Activated naive CD4-positive, alpha-beta T cell treated with anti-CD3 and anti-CD28 coated beads, Interleukin-2, amount 50 U/mL, for 72 hours (primary cell): ENCODE data around the gene KRT79. TPM values are rescaled to one million over a fixed set of nuclear protein-coding genes. Genes with fewer than 3 reads are reported as not detected.

Experiments used
- ATAC-seq, 2 donors: fragments of 150-1000 bp; cut with Tn5 transposase; 2 replicates each; pipeline ENCODE4 v1.10.0; 2021; ENCODE audit warnings: mild to moderate bottlenecking in 2 of 2, moderate library complexity in 2 of 2
- DNase-seq, 2 donors: peaks; one replicate each; pipeline ENCODE4 v3.0.0; 2021 to 2022; ENCODE audit warnings: low spot score in 2 of 2
- H3K27ac Mint-ChIP-seq, 2 donors: one replicate each; pipeline ENCODE4 v1.8.0; 2022; ENCODE audit warnings: mild to moderate bottlenecking in 2 of 2, mixed read lengths in 2 of 2
- H3K36me3 Mint-ChIP-seq, 2 donors: one replicate each; pipeline ENCODE4 v1.8.0; 2022; ENCODE audit warnings: mixed read lengths in 2 of 2
- H3K9me3 Mint-ChIP-seq, 2 donors: one replicate each; pipeline ENCODE4 v1.8.0; 2022; ENCODE audit warnings: mixed read lengths in 2 of 2
- total RNA-seq, 2 donors: library from RNA; stranded (reverse); gene quantifications; one replicate each; pipeline ENCODE4 v1.2.3, GENCODE V29; 2022

The KRT79 gene
- total RNA-seq, 2 donors from 2014 or later = 0.12 to 0.25 TPM

DNA sequence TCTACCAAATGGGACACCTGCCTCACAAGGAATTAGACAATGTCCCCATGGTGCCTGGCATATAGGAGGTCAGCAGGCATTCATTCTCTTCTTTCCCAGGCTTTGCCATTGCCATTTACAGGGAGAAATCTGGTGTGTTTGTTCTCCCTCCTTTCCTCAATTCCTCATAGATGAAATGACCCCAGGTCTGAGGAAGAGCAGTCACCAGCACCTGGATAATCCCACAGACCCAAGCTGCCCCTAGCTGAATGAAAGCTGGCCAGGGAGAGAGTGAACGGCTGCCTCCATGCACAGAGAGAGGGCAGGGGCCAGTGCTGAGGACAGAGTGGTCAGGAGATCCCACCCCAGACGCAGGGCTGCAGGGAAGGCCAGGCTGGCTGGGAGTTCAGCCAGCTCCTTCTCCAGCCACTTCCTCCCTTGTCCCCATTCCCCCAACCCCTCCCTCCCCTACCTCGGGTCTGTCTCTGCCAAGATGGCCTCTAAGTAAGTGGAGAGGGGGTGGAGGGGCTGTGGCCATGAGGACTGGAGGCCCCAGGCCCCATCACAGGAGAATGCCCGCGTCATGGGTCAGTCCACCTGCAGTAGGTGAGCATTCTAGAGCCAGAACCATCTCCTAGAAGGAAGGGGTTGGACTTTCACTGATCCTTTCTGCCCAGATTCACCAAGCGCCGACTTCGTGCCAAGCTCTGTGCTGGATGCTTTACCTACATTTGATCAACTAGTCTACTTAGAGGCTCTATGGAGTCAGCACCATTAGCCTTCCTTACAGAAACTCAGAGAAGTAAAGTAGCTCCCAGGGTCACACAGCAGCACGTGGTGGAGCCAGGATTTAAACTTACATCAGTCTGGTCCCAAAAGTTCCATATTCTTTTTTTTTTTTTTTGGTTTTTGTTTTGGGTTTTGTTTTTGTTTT lies 18.2 kb downstream of the KRT79 start:
- ATAC-seq (no peak), DNase-seq (no peak)
- Mint-ChIP-seq H3K36me3 (no peaks in the 10 kb centered on the region), H3K27ac (no peak overlapping the region), H3K9me3 (no peaks in the 10 kb centered on the region)

DNA sequence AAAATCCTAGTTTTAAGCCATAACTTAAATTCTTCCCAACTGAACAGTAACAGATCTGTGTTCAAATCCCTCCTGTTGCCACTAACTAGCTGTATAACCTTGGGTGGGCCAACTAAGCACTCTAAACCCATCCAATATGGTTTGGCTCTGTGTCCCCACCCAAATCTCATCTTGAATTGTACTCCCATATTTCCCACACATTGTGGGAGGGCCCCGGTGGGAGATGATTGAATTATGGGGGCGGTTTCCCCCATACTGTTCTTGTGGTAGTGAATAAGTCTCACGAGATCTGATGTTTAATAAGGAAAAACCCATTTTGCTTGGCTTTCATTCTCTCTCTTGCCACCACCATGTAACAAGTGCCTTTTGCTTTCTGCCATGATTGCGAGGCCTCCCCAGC lies 18.9 kb downstream of the KRT79 start:
- Mint-ChIP-seq H3K36me3 (no peaks in the 10 kb centered on the region), H3K9me3 (no peaks in the 10 kb centered on the region)

DNA sequence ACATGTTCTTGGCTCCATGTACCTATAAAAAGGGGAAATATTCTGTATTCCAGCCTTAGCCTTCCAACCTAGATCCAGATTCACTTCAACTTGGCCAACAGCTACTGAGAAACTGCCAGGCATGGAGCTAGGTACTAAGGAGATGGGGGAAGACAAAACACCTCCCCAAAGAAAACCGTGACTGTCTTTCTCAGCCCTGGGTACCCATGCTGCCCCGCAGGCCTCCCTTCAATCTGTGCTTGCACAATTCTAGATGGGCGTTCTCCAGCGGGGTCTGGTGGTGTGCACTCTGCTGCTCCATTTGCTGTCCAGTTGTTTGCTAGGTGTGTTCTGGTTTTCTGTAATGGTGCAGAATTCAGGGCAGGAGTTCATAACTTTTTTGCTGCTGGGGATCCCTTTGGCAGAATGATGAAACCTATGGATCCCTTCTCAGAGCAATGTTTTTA lies 19.4 kb downstream of the KRT79 start:
- ATAC-seq (no peak), DNase-seq (no peak)
- no peaks in the 10 kb centered on the region for H3K9me3 Mint-ChIP-seq
- no peaks in the 10 kb centered on the region for H3K36me3 Mint-ChIP-seq
- H3K27ac Mint-ChIP-seq = peak overlapping the region in 1 of 2 donors; percentile 5

More for the DNA sequence above, 18.9 kb downstream of the KRT79 start:
- ATAC-seq (no peak), DNase-seq (no peak)
- H3K27ac Mint-ChIP-seq = no peak overlapping the region

GRCh38 chr12:52813885-52814709 lies 20.0 kb downstream of the KRT79 start, which contains the start of gene KRT4:
Gene KRT4 (minus strand): TSS chr12:52814116. CDS start chr12:52814058, 58 bp downstream.
- H3K9me3 Mint-ChIP-seq = no peaks in the 10 kb centered on the region
- H3K36me3 Mint-ChIP-seq = no peaks in the 10 kb centered on the region
- ATAC-seq (no peak), DNase-seq (no peak)
- H3K27ac Mint-ChIP-seq = peak within 1 kb of the TSS in 1 of 2 donors; percentile 5

- no peak for DNase-seq
- H3K36me3 Mint-ChIP-seq = no peaks in the 10 kb centered on the region
- H3K27ac Mint-ChIP-seq = no peak overlapping the region
- H3K9me3 Mint-ChIP-seq = no peaks in the 10 kb centered on the region
- ATAC-seq = no peak
These were observed 20.8 kb downstream of the KRT79 start for GRCh38 chr12:52813203-52813819.

- DNase-seq = no peak
- no peak for ATAC-seq
- no peak overlapping the region for H3K27ac Mint-ChIP-seq
- no peaks in the 10 kb centered on the region for H3K36me3 Mint-ChIP-seq
- H3K9me3 Mint-ChIP-seq = no peaks in the 10 kb centered on the region
These were observed 21.4 kb downstream of the KRT79 start for GRCh38 chr12:52812749-52813148.

- no peak overlapping the region for H3K27ac Mint-ChIP-seq
- ATAC-seq = no peak
These were observed 22.1 kb downstream of the KRT79 start for GRCh38 chr12:52812073-52812400.

DNA sequence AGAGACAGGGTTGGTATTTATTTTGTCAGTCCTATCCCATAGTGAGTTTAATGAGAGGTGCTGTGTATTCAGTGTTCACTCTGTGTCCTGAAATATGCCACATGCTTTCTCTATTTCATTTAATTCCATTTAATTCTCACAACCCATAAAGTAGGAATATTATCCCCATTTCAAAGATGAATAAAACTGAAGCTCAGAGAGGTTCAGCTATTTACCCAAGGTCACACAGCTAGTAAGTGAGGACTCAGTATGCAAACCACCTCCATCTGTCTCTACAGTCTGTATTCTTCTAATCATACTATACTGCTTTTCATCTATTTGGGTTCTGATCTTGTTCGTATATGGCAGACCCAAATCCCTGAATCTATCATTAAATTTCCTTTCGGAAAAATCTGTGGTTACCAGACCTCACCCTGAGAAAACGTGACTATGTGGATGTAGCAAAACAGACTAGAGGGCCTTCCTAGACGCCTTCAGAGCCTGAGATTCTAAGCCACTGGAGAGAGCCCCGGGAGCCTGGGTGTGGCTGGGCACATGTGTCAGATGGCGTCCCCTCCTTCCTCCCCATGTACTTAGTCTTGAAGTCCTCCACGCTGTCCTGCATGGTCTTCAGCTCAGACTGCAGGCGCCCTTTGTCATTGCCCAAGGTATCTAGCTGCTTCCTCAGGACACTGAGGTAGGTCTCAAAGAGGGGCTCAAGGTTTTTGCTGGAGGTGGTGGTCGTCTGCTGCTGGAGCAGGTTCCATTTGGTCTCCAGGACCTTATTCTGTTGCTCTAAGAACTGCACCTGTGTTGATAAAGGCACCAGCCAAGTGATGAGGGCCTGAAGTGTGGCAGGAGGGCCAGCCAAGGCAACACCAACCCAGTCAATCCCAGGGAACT lies 22.7 kb downstream of the KRT79 start:
- Mint-ChIP-seq H3K27ac (no peak overlapping the region), H3K36me3 (no peaks in the 10 kb centered on the region), H3K9me3 (no peaks in the 10 kb centered on the region)
- DNase-seq = no peak
- ATAC-seq = no peak

More at GRCh38 chr12:52812073-52812400, 22.1 kb downstream of the KRT79 start:
- Mint-ChIP-seq H3K36me3 (no peaks in the 10 kb centered on the region), H3K9me3 (no peaks in the 10 kb centered on the region)
- DNase-seq = no peak

DNA sequence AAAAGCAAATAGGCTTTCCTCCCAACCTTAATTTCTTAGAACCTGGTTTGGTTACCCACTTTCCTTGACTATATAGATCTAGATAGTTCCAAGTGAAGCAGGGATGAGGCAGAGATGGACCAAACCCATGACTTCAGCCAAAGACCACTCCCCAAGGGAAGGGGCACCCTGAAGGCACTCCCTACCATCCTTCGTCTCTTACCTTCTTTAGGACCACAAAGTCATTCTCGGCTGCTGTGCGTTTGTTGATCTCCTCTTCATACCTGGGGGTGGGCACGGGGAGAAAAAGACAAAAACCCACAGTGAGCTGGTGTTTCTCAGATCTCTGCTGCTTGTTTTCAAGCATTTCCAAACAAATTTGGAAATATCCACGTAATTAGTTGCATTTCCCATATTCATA lies 23.6 kb downstream of the KRT79 start:
- DNase-seq = no peak
- Mint-ChIP-seq H3K36me3 (no peaks in the 10 kb centered on the region), H3K9me3 (no peaks in the 10 kb centered on the region), H3K27ac (no peak overlapping the region)
- ATAC-seq = no peak

DNA sequence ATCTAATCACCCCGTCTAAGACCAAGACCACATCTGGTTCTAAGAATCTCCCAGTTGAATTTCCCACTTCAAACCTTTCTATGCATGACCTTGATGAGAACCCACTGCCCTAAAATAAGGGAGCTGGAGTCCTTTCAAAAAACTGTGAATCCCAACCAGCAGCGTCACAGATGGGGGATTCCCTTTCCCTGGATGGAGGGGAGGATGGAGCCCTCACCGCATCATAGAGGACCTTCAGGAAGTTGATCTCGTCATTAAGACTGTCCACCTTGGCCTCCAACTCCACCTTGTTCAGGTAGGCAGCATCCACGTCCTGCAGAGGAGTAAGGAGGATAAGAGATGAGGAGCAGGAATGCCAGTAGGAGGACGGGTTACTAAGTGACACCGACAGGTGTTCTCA lies 24.9 kb downstream of the KRT79 start:
- DNase-seq (no peak), ATAC-seq (no peak)
- Mint-ChIP-seq H3K27ac (no peak overlapping the region), H3K9me3 (no peaks in the 10 kb centered on the region), H3K36me3 (no peaks in the 10 kb centered on the region)

- Mint-ChIP-seq H3K27ac (no peak overlapping the region), H3K36me3 (no peaks in the 10 kb centered on the region), H3K9me3 (no peaks in the 10 kb centered on the region)
- ATAC-seq = no peak
- no peak for DNase-seq
These were observed 25.4 kb downstream of the KRT79 start for GRCh38 chr12:52808573-52809160.

DNA sequence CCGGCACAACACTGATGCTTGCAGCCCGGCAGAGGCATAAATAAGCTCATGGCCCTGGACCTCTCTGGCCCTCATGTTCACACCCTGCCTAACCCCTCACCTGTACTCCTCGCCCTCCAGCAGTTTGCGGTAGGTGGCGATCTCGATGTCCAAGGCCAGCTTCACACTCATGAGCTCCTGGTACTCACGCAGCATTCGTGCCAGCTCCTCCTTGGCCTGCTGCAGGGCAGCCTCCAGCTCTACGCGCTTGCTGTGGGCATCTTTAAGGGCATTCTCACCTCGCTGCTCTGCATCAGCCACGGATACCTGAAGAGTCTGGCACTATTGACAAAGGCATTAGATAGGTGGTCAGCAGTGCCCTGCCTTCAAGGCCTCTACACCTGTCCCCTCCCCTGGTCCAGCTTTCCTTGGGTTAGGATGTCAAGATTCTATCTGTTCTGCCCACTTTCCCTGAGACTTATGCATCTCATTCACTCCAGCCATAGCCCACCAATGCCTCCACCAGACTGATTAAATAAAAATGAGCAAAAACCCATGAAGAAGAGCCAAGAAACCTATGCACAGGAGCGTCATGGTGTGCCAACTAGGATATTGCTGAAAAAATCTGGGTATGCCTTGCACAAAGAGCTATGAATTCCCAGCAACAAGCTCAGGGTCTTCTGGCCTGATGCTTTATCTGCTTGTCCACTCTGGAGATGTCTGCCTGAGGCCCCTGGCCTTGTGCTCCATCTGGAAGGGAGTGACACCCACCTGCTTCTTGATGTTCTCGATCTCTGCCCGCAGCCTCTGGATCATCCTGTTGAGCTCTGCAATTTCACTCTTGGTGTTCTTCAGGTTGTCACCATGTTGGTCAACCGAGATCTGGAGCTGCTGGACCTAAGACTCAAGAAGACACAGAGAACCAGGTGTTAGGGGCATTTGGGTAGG lies 26.3 kb downstream of the KRT79 start:
- ATAC-seq (no peak), DNase-seq (no peak)
- Mint-ChIP-seq H3K9me3 (no peaks in the 10 kb centered on the region), H3K27ac (no peak overlapping the region), H3K36me3 (no peaks in the 10 kb centered on the region)

DNA sequence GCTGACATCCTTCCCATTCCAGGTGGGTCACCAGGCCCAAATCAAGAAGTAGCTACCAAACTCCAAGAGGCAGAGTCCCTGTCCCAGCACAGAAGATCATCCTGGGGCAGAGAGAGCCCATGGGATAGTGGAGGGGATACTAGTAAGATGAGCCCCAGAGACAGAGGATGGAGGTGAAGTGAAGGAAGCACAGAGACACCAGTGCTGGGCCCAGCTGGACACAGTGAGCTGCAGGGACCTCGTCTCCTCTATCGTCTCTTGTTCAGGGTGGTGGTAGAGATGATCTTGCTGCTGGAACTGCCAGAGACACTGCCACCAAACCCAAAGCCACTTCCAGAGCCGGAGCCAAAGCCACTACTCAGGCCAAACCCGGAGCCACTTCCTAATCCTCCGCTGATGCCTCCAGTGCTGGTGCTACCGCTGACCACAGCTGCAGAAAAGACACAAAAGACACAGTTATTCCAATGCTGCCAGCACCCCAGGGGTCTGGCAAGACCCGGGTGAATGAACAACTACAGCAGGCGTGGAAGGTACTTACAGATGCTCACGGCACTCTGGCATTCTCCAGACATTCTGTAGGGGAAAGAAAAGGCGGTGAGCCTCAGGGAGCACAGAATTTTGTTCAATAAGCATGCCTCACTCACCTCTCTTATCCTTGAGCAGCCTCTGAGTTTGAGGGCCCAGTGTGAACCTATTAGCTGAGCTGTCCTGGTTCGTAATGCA lies 27.1 kb downstream of the KRT79 start:
- no peak overlapping the region for H3K27ac Mint-ChIP-seq
- H3K9me3 Mint-ChIP-seq = no peaks in the 10 kb centered on the region
- no peak for DNase-seq
- H3K36me3 Mint-ChIP-seq = no peaks in the 10 kb centered on the region
- no peak for ATAC-seq

- DNase-seq (no peak), ATAC-seq (no peak)
- Mint-ChIP-seq H3K36me3 (no peaks in the 10 kb centered on the region), H3K9me3 (no peaks in the 10 kb centered on the region), H3K27ac (no peak overlapping the region)
These were observed 27.8 kb downstream of the KRT79 start for GRCh38 chr12:52806169-52806811.
